K562 (cell line): ENCODE measurements around the gene HLA-DMB. TPM values are rescaled to one million over a fixed set of nuclear protein-coding genes. Genes with fewer than 3 reads are reported as not detected.
A peak's percentile ranks its signal among the peaks of the same experiment; 100 is the strongest.

Experiments used
- CHD1 ChIP-seq: fragments of 200-600 bp; sonication (generic); IDR thresholded peaks from one replicate; pipeline ENCODE4 v1.6.1; 2012; ENCODE audit warnings: mild to moderate bottlenecking, moderate library complexity, low read length, inconsistent platforms
- E2F3 ChIP-seq: fragments of 250-450 bp; sonication (Bioruptor Pico); IDR thresholded peaks from 2 replicates; pipeline ENCODE4 v1.4.0; 2020; ENCODE audit warnings: mild to moderate bottlenecking
- ELF4 ChIP-seq: fragments of 450-650 bp; formaldehyde crosslinking; IDR thresholded peaks from 2 replicates; pipeline ENCODE4 v1.4.0; 2022; ENCODE audit warnings: missing genetic modification characterization
- HNRNPLL ChIP-seq: fragments of 200-400 bp; formaldehyde crosslinking; IDR thresholded peaks from 2 replicates; pipeline ENCODE4 v1.6.1; 2017; ENCODE audit warnings: low read length, low read depth, mild to moderate bottlenecking; ENCODE audit not compliant: poor library complexity, severe bottlenecking
- ILK ChIP-seq: fragments of 450-650 bp; IDR thresholded peaks from 2 replicates; pipeline ENCODE4 v1.6.1; 2016; ENCODE audit warnings: missing genetic modification characterization, low read depth, mild to moderate bottlenecking, missing compliant biosample characterization, moderate library complexity, borderline replicate concordance
- MTA1 ChIP-seq: fragments of 450-650 bp; IDR thresholded peaks from 2 replicates; pipeline ENCODE4 v1.6.1; 2017; ENCODE audit warnings: borderline replicate concordance
- SNRNP70 ChIP-seq: fragments of 200-400 bp; formaldehyde crosslinking; optimal IDR thresholded peaks from 2 replicates; pipeline ENCODE3; 2017; ENCODE audit warnings: low read depth, low read length
- TAF7 ChIP-seq: fragments of 450-650 bp; IDR thresholded peaks from 2 replicates; pipeline ENCODE4 v1.6.1; 2016; ENCODE audit warnings: missing genetic modification characterization, missing compliant biosample characterization
- ZNF444 ChIP-seq: fragments of 250-450 bp; sonication (Bioruptor Pico); IDR thresholded peaks from 2 replicates; pipeline ENCODE4 v1.4.0; 2020; ENCODE audit warnings: mild to moderate bottlenecking, moderate library complexity
- ZNF696 ChIP-seq: fragments of 250-450 bp; sonication (Bioruptor Pico); conservative IDR thresholded peaks from 2 replicates; pipeline ENCODE4 v1.4.0; 2020; ENCODE audit warnings: mild to moderate bottlenecking, moderate library complexity
- polyA plus RNA-seq, 8 experiments: library from polyadenylated mRNA; depleted of rRNA in 4 of 8; stranded (reverse) in 5 of 8; unstranded in 3 of 8; fragments of >200 nt; fragmentation: Nextera tagmentation in 2 of 8; fragmentation: Illumina TruSeq in 1 of 8; extraction: Ambion mirVana in 2 of 8; extraction: Trizol in 1 of 8; gene quantifications; 2 replicates each; pipeline versions ENCODE4 v1.2.1 to v1.2.3, GENCODE V29; 2011 to 2014; ENCODE audit warnings: inconsistent platforms in 1 of 8, missing spikeins in 1 of 8
- total RNA-seq, 7 experiments: library from RNA; depleted of rRNA in 6 of 7; stranded (reverse); fragments of >200 nt in 6 of 7; fragmentation: Illumina TruSeq in 2 of 7; extraction: Trizol in 2 of 7; gene quantifications; 2 replicates each; pipeline versions ENCODE4 v1.2.1 to v1.2.3, GENCODE V29; 2011 to 2021; ENCODE audit warnings: low replicate concordance in 1 of 7
- TF ChIP-seq, protein P1 (sequence below), 2 experiments: fragments of 200-800 bp in 1 of 2; sonication (Bioruptor generic) in 1 of 2; sonication (generic) in 1 of 2; formaldehyde crosslinking in 1 of 2; IDR thresholded peaks in 1 of 2; conservative IDR thresholded peaks in 1 of 2; 2 replicates each; pipeline versions ENCODE4 v1.5.0 to v1.6.1; 2016 to 2020; ENCODE audit warnings: missing compliant biosample characterization in 1 of 2, missing genetic modification characterization in 1 of 2, missing genetic modification reagents in 1 of 2
- TF ChIP-seq, protein P2 (sequence below): fragments of 200-800 bp; sonication (Bioruptor generic); IDR thresholded peaks from 2 replicates; pipeline ENCODE4 v1.6.1; 2016; ENCODE audit warnings: missing genetic modification characterization, missing compliant biosample characterization
- TF ChIP-seq, protein P3 (sequence below): fragments of 250-450 bp; sonication (Bioruptor Pico); IDR thresholded peaks from 2 replicates; pipeline ENCODE4 v1.4.0; 2020; ENCODE audit warnings: mild to moderate bottlenecking
- TF ChIP-seq, protein P4 (sequence below): sonication (generic); formaldehyde crosslinking; IDR thresholded peaks from 2 replicates; pipeline ENCODE4 v1.8.1; 2023; ENCODE audit warnings: missing genetic modification reagents, mild to moderate bottlenecking, borderline replicate concordance

The HLA-DMB gene
- total and polyA plus RNA-seq, 9 of the 15 experiments (the other 6 are each of a cell fraction or from before 2014, with no cell fraction given) = 0.38 TPM; not detected in 8

DNA sequence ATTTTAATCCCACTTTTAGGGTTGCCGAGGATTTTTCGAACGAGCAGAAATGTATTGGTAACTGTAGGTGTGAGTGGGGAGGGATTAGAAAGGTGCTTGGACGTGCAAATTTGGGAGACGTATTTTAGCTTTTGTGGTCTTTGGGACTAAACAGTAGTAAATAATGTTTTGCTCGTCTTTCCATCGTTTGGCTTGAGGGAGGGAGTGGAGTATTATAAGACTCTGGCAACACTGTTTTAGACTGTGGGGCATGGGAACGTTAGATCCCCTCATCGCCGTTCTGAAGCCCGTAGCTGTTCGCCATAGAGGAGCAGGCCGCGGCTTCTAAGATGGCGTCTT lies 30.4 kb upstream of the HLA-DMB start (continued):
- TF ChIP-seq, protein P1, sequence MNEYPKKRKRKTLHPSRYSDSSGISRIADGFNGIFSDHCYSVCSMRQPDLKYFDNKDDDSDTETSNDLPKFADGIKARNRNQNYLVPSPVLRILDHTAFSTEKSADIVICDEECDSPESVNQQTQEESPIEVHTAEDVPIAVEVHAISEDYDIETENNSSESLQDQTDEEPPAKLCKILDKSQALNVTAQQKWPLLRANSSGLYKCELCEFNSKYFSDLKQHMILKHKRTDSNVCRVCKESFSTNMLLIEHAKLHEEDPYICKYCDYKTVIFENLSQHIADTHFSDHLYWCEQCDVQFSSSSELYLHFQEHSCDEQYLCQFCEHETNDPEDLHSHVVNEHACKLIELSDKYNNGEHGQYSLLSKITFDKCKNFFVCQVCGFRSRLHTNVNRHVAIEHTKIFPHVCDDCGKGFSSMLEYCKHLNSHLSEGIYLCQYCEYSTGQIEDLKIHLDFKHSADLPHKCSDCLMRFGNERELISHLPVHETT (CRISPR knock-in tag; conservative IDR thresholded peaks at IDR 0.05 in 1 of 2, IDR thresholded peaks at IDR 0.05 in 1 of 2) = no peak
- TF ChIP-seq, protein P2, sequence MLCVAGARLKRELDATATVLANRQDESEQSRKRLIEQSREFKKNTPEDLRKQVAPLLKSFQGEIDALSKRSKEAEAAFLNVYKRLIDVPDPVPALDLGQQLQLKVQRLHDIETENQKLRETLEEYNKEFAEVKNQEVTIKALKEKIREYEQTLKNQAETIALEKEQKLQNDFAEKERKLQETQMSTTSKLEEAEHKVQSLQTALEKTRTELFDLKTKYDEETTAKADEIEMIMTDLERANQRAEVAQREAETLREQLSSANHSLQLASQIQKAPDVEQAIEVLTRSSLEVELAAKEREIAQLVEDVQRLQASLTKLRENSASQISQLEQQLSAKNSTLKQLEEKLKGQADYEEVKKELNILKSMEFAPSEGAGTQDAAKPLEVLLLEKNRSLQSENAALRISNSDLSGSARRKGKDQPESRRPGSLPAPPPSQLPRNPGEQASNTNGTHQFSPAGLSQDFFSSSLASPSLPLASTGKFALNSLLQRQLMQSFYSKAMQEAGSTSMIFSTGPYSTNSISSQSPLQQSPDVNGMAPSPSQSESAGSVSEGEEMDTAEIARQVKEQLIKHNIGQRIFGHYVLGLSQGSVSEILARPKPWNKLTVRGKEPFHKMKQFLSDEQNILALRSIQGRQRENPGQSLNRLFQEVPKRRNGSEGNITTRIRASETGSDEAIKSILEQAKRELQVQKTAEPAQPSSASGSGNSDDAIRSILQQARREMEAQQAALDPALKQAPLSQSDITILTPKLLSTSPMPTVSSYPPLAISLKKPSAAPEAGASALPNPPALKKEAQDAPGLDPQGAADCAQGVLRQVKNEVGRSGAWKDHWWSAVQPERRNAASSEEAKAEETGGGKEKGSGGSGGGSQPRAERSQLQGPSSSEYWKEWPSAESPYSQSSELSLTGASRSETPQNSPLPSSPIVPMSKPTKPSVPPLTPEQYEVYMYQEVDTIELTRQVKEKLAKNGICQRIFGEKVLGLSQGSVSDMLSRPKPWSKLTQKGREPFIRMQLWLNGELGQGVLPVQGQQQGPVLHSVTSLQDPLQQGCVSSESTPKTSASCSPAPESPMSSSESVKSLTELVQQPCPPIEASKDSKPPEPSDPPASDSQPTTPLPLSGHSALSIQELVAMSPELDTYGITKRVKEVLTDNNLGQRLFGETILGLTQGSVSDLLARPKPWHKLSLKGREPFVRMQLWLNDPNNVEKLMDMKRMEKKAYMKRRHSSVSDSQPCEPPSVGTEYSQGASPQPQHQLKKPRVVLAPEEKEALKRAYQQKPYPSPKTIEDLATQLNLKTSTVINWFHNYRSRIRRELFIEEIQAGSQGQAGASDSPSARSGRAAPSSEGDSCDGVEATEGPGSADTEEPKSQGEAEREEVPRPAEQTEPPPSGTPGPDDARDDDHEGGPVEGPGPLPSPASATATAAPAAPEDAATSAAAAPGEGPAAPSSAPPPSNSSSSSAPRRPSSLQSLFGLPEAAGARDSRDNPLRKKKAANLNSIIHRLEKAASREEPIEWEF = 0 out of 2 replicates have a peak, but pooled peaks have one; percentile 47
- TF ChIP-seq HNRNPLL = no peak
- no peak for TF ChIP-seq E2F3 (CRISPR knock-in tag)
- no peak for TF ChIP-seq ZNF444
- TF ChIP-seq MTA1 = no peak
- no peak for TF ChIP-seq ZNF696
- TF ChIP-seq SNRNP70 = no peak
- no peak for TF ChIP-seq ILK (tag)
- no peak; the same call in 1 of the 2 replicates for TF ChIP-seq ELF4
- TF ChIP-seq, protein P3, sequence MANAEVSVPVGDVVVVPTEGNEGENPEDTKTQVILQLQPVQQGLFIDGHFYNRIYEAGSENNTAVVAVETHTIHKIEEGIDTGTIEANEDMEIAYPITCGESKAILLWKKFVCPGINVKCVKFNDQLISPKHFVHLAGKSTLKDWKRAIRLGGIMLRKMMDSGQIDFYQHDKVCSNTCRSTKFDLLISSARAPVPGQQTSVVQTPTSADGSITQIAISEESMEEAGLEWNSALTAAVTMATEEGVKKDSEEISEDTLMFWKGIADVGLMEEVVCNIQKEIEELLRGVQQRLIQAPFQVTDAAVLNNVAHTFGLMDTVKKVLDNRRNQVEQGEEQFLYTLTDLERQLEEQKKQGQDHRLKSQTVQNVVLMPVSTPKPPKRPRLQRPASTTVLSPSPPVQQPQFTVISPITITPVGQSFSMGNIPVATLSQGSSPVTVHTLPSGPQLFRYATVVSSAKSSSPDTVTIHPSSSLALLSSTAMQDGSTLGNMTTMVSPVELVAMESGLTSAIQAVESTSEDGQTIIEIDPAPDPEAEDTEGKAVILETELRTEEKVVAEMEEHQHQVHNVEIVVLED (CRISPR knock-in tag) = no peak
- TF ChIP-seq, protein P4, sequence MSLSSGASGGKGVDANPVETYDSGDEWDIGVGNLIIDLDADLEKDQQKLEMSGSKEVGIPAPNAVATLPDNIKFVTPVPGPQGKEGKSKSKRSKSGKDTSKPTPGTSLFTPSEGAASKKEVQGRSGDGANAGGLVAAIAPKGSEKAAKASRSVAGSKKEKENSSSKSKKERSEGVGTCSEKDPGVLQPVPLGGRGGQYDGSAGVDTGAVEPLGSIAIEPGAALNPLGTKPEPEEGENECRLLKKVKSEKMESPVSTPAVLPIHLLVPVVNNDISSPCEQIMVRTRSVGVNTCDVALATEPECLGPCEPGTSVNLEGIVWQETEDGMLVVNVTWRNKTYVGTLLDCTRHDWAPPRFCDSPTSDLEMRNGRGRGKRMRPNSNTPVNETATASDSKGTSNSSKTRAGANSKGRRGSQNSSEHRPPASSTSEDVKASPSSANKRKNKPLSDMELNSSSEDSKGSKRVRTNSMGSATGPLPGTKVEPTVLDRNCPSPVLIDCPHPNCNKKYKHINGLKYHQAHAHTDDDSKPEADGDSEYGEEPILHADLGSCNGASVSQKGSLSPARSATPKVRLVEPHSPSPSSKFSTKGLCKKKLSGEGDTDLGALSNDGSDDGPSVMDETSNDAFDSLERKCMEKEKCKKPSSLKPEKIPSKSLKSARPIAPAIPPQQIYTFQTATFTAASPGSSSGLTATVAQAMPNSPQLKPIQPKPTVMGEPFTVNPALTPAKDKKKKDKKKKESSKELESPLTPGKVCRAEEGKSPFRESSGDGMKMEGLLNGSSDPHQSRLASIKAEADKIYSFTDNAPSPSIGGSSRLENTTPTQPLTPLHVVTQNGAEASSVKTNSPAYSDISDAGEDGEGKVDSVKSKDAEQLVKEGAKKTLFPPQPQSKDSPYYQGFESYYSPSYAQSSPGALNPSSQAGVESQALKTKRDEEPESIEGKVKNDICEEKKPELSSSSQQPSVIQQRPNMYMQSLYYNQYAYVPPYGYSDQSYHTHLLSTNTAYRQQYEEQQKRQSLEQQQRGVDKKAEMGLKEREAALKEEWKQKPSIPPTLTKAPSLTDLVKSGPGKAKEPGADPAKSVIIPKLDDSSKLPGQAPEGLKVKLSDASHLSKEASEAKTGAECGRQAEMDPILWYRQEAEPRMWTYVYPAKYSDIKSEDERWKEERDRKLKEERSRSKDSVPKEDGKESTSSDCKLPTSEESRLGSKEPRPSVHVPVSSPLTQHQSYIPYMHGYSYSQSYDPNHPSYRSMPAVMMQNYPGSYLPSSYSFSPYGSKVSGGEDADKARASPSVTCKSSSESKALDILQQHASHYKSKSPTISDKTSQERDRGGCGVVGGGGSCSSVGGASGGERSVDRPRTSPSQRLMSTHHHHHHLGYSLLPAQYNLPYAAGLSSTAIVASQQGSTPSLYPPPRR = peak; percentile 37; the same call in 1 of the 2 replicates
- TF ChIP-seq TAF7 (tag) = peak; percentile 51
- peak; percentile 100 for TF ChIP-seq CHD1
